HS-5 (cell line): Measurements from ENCODE around the gene PLPP6.
"Not testable (repeated sequence)": the region's sequence is repeated elsewhere in the genome, so short reads cannot be mapped to it uniquely, and the experiment has no call there.

Experiments
- DNase-seq: peaks from one replicate; pipeline ENCODE4 v3.0.0-alpha.2; 2012; ENCODE audit warnings: low read depth

PLPP6 gene

DNA sequence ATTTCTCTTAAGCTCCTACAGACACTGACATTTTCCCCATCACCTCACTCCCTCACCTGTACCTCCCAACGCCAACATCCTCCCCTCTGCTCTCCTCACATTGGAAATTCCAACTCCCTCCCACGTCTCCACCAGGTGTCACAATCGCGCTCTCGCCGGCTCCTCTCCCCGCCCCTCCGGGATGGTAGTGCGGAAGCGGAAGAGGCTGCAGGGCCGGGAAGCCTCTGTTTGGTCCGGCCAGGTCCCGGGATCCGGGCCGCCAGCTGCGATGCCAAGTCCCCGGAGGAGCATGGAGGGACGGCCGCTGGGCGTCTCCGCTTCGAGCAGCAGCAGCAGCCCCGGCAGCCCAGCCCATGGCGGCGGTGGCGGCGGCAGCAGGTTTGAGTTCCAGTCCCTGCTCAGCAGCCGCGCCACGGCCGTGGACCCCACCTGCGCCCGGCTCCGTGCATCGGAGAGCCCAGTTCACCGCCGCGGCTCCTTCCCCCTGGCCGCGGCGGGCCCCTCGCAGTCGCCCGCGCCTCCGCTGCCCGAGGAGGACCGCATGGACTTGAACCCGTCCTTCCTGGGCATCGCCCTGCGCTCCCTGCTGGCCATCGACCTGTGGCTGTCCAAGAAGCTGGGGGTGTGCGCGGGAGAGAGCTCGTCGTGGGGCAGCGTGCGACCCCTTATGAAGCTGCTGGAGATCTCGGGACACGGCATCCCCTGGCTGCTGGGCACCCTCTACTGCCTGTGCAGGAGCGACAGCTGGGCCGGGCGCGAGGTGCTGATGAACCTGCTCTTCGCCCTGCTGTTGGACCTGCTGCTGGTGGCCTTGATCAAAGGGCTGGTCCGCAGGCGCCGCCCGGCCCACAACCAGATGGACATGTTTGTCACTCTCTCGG lies at the start of gene PLPP6:
Gene PLPP6 (plus strand): TSS at position 187 of the 881 bp plus-strand sequence. CDS start 82 bp downstream, at position 269.
- no peak for DNase-seq

DNA sequence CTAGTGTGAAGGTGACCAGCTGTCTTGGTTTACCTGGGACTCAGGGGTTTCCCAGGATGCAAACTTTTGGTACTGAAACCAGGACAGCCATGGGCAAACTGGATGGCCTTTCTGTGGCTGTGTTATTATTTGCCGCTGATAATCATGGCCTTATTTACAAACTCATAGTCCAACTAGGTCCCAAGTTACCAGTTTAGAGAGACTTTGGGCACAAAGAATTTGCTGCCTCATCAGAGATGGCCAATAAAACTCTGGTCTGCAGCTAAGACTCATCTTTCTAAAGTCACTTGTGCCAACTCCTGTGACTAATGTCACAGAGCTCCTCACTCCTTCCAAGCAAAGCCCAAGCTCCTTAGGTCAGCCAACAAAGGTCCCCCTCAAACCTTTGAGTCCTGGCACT lies 47.5 kb upstream of the PLPP6 start:
- no peak for DNase-seq

DNA sequence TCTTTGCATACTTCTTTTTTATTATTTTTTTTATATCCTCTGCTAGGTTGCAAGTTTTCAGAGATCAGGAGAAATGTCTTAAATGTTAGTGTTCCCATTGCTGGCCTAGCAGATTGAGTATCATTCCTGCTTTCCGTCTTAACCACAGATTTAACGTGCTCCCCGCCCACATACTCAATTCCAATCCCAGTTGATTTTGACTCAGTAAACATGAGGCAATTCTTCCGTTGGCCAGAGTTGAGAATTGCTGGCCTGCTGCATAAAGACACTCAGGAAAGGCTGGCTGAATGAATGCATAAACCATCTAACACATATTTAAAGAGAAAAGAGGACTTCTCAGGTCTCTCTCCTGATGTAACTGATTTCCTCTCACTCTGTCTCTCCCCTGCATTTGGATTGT lies 46.8 kb upstream of the PLPP6 start:
- no peak for DNase-seq

DNA sequence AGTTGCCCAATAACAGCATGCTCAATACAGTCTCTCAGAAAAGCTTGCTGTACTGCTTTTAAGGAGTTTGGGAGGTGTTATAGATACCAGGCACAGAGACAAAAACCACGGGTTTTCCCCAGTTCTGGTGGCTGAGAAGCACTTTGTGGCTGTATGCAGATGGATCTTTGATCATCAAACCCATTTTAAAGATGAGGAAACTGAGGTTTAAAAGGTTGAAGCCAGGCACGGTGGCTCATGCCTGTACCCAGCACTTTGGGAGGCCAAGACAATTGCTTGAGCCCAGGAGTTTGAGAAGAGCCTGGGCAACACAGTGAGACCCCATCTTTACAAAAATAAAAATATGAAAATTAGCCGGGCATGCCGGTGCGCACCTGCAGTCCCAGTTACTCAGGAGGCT lies 46.3 kb upstream of the PLPP6 start:
- DNase-seq, result no peak

DNA sequence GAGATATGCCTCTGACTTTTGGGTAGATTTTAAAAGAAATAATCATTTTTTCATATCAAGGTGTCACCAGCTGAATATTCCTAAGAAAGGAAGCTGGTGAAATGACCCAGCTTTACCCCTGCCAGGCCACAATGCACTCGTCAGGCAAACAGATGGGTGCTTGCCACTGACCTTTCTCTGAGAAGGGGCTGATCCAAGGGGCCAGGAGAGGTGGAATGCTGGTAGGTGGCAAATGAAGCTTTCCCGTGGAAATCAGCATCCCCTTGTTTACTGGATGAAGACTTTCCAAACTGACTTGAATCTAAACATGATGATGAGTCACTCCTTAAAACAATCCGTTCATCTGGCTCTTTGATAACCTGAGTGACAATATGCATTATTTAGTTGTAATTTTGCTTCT lies 44.3 kb upstream of the PLPP6 start:
- no peak for DNase-seq

DNA sequence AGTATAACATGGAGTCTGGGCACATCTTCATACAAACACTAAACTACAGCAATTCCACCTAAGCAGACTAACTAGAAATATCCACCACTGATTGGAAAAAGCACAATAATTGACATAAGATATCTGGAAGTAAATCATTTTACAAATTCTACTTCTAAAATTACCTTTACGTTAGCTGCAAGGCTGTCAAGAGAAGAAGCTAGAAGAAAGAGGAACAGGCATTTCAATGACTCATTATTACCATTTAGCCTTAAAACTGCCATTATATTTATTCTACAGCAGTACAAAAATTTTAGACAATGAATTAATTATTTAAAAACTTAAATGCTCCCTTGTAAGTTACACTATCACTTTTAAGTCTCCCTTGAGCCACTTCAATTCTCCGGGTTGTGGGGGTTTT lies 43.4 kb upstream of the PLPP6 start:
- DNase-seq, result no peak

DNA sequence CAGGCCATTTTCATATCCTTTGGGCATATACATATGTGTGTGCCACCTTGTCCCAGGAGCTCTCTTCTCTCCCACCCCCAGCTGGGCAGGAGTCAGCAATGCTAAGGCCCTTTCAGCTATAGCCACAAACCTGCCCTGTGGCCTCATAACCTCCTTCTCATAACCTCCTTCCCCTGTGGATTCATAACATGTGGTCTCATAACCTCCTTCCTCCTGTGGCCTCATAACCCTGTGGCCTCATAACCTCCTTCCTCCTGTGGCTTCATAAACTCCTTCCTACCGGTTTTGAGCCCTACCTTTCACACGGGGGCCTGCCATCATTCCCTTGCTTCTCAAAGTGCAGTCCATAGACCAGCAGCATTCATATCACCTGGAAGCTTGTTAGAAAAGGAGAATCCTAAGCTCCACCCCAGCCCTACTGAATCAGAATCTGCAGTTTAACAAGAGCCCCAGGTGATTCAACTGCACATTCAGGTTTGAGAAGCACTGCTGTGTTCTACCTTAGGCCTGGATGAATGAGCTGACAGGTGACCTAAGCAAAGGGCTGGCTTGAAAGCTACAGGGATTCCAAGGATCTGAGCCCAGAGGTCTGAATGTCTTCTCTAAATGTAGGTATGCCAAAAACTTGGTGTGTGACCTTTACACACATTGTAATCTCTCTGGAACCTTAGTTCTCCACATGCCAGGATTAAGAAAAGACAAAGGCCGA lies 41.9 kb upstream of the PLPP6 start:
- no peak for DNase-seq

DNA sequence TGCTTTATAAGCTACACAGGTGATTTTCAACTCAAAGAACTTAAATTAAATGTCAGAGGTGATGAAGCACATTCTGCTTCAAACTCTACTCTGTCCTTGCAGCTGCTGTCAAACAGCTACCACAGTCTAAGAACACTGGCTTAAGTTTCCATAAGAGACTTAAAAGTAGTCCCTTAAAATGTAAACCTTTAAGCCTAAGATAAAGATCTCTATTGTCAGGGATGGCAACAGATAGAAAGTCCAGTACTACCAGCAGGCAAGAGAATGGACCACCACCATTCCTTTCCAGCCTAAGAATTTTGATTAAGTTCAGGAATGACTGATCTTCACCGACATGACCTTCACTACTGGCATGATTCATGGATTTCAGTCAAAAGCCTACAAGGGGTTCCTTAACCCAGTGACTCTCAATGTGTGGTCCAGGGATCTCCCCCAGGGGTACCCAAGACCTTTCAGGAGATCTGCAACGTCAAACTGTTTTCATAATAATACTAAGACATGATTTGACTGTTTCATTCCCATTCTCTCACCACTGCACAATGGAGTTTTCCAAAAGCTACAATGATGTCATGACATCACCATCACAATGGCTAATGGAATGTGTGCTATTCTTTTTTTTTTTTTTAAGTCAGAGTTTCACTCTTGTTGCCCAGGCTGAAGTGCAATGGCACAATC lies 41.1 kb upstream of the PLPP6 start:
- DNase-seq, result no peak

DNA sequence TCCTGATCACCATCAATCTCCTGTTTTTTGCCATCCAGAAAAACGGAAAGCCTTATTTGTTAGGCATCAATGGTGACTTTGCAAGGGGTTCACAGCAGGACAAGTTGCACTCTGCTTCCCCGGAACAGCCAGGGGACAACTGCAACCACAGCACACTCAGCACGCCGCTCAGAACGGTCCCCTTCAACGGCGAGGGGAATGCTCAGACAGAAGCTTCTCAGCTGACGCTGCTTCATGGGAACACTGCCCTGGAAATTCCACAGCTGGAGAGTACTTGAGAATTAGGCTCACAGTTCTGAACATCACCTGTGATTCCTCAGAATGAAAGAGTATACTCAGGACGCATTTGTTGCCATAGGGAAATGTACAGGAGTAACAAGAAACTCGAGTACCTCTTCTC lies 40.1 kb upstream of the PLPP6 start:
- no peak for DNase-seq

DNA sequence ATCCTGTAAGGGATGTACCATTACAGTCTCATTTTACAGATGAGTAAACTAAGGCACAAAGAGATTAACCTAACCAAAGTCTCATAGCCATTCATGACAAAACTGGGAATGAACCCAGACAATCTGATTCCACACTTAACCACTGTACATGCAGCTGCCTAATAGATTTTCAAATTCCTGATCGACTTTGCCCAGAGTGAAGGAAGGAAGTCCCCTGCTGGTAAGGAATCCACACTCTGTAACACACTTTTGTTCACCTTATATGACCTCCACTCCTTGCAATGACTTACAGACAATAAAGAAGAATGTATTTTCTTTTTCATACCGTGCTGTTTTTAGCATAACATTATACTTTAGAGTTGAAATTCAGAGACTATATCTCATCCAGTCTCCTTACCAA lies 31.3 kb upstream of the PLPP6 start:
- no peak for DNase-seq

DNA sequence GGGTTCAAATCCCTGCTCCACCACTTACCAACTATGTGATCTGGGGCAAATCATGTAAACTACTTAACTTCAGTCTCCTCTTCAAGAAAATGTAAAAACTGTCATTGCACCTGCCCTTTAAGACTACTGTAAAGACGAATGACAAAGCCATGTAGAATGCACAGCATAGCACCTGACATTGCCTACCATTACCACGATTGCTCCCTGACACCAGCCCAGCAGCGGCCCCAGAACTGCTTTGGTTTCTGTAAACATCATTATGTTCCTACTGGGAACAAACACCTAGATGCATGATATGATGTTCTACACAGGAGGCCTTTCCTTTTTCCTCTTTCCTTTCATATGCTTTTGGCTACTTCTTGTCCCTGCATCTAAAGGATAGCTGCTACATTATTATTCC lies 23.1 kb upstream of the PLPP6 start:
- no peak for DNase-seq

DNA sequence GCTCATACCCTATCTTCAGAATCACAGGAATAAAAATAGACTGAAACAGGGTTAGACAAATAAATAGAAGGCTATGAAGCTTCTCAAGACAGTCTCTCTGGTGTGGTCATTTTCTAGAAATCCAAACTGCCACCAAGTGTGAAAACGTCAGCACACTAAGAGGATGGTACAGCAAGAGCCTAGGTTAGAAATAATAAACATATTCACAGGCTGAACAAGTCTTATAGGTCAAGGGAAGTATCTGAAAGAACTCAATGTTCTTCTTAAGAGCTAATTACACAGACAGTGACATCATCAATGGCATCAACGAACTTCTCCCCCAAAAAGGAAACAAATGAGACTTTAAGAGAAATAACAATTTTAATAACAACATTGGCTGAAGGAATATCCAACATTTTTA lies 22.7 kb upstream of the PLPP6 start:
- no peak for DNase-seq

DNA sequence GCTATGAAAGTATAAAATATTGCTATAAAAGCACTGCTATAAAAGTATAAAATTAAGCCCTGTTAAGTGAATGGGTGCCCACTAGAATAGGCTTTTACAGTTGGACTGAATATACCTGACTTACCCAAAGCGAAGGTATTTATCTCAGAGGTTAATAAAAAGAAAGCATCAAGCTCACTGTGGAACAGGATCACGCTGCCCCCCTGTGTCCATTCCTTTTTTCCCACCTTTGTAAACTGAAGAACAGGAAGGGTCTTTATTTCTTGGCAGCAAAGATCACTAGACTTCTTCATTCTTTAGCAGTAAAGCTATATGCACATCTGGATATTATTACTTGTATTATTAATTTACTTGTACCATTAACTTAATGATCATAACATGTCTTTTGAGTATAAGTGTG lies 22.1 kb upstream of the PLPP6 start:
- DNase-seq, result no peak

DNA sequence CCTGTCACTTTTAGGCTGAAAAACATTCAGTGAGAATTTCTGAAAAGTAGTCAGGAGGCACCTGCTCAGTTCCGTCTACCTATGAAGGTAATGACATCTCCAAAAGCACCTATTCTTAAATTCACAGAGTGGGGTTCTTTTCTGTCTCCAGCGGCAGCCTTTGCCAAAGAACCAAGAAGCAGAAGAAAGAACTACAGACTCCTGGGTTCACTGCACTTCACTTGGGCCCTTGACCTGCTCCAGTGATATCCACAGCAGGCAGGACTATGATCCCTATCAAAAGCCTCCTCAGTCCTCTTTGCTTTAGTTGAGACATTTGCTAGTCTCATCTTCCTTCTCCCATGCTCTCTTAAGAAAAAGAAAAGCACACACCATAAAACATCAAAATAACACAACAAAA lies 19.7 kb upstream of the PLPP6 start:
- no peak for DNase-seq

DNA sequence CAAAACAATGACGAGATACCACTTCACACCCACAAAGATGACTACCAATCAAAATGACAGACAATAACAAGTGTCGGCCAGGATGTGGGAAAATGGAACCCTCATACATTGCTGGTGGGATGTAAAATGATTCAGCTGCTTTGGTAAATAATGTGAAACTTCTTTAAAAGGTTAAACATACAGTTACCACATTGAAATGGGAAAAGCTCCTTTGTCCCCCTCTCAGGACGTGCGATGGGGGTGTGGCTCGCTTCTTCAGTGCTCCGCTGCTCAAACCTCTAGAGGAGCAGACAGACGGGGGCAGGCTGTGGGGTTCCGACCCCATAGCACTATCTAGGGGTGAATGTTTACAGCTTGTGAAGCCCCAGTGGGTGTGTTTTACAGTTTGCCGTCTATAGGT lies 8.0 kb upstream of the PLPP6 start:
- no peak for DNase-seq

DNA sequence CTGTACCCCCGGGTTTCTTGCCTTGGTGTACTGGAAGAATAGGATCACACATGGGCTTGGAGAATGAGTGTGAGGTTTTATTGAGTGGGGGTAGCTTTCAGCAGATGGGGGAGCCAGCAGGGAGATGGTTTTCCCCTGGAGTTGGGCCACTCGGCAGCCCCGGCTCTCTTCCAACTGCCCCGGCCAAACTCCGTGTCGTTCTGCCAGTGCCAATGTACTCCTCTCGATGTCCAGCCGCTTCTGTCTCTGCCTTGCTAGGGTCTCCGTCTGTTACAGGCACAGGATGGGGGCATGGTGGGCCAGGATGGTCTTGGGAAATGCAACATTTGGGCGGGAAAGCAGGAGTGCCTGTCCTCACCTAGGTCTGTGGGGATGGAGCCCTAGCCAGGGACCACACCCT lies 7.6 kb upstream of the PLPP6 start:
- no peak for DNase-seq

DNA sequence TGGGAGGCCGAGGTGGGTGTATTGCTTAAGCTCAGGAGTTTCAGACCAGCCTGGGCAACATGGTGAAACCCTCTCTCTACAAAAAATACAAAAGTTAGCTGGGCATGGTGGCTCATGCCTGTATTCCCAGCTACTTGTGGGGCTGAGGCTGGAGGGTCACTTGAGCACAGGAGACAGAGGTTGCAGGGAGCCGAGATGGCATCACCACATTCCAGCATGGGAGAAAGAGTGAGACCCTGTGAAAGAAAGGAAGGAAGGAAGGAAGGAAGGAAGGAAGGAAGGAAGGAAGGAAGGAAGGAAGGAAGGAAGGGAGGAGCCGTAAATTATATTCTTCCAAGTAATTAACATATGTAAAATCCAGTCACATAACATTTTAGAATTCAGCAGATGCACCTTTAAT lies 5.9 kb upstream of the PLPP6 start:
- DNase-seq, result not testable (repeated sequence)

DNA sequence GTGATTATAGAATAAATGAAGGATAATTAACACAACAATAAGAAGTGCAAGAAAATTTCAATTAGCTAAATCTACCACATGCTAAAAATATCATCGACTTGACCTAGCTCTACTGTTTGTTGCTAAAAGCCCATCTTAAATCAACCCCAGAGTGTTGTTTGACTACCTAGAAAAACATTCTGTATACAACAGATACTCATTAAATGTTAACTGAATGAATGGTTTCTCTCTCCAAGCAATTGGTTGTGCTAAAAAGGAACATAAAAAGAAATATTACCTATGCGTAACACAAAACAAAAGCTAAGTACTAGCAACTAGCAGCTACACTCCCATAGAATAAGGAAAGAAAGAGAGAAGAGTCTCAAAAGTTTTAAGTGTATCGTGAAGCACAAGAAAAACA lies 5.5 kb upstream of the PLPP6 start:
- no peak for DNase-seq

DNA sequence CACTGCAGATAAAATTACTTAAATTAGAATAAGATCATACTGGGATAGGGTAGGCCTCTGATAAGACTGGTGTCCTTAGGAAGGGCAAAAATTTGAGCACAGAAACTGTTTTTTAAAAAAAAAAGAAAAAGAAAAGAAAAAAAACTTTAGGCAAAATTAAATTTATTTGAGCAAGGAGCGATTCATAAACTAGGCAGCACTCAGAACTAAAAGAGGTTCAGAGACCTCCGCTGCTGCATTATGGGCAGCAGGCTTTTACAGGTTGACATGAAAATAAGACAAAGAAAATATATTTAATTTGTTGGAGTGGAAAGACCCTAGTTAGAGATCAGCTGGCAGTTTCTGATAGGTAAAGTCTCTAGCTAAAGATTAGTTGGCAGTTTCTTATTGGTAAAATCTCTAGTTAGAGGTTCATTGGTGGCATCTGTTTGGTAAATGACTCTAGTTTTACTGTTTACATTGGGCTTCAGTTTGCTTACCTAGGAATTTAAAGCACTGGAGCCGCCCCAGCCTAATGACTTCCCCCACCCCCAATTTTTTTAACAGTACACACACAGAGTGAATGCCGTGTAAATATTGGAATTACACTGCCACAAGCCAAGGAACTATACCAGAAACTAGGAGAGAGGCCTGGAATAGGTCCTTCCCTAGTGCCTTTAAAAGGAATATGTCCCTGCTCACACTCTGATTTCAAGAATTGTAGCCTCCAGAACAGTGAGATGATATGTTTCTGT lies 4.5 kb upstream of the PLPP6 start:
- DNase-seq, result no peak

DNA sequence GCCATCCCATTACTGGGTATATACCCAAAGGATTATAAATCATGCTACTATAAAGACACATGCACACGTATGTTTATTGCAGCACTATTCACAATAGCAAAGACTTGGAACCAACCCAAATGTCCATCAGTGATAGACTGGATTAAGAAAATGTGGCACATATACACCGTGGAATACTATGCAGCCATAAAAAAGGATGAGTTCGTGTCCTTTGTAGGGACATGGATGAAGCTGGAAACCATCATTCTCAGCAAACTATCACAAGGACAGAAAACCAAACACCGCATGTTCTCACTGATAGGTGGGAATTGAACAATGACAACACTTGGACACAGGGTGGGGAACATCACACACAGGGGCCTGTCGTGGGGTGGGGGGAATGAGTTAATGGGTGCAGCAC lies 1.4 kb upstream of the PLPP6 start:
- DNase-seq, result not testable (repeated sequence)

DNA sequence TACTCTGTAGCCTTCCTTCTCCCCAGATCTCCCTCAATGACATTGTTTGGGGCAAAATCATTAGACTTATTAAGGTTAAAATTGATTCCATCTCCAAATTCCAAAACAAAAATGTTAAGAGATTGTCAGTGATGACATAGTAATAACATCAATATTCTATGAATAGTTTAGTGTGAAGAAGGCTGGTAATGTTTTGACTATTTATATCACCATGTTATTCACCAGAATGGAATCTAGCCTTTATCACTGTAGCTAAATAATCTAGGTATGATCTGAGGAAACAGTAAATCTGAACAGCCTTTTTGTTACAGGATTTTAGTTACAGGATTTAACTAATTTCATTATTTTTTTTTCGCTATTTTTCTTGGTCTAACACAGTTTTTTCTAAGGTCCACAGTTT lies 929 bp upstream of the PLPP6 start:
- no peak for DNase-seq

DNA sequence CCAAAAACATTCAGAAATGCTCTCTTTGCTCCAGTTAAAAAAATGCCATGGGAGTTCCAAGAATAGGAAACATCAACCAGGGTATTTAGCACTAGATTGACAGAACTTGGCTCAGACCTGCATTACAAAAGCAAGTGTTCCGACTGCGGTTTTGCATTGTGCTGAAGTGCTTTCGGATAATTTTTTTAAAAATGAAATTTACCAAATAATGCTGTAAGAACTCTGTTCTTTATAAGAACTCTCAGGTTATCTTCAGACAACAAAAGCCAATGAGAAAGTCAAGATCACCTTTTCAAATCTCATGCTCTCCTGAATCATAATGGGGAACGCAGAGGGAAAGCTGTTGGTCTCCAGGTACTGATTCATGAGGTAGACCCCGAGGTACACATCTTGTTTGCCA lies 483 bp upstream of the PLPP6 start:
- no peak for DNase-seq
